Measurements from ENCODE around the gene NFKBIE. TPM values are rescaled to one million over a fixed set of nuclear protein-coding genes. Genes with fewer than 3 reads are reported as not detected.

The NFKBIE gene
- total and polyA plus RNA-seq, 2 of the 13 experiments (the other 11 are each of a cell fraction or from before 2014, with no cell fraction given): 6.7 to 14.5 TPM

DNA sequence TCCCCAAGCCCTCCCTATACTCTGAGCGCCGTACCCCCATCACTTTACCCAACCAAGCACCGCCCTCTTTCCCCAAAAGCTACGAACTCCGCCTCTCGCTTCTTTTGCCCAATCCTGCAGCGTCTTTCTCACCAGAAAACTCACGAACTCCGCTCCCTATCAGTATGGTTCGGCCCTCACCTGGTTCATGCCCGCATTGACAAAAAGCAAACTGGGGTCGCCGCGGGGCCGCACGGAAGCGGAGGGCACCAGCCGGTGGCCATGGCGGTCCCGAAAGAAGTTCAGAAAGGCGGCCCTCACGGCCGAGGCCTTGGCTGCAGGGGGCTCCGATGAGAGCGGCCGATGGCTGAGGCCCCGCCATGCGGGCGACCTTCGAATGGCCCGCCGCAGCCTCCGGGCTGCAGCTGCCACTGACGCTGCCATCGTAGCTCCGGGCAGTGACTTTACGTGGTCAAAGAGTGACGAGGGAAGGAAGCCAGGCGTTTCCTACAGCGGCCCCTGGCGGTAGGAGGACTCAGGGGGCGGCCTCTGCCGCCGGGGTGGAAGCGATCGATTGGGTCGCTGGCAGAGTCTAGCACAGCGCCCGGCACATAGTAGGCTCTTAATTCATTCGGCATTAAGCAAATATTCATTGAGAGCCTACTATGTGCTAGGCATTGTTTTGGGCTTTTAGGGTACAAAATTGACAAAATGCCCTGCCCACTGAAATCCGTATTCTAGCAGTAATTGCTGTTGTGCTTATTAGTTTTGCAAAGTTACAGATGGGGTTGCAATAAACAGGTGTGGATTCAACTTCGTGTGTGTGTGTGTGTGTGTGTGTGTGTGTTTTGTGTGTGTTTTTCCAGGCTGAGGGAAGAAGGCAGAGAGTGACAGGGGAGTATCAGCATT lies 47.8 kb upstream of the NFKBIE start, which contains the start of gene AARS2 (continued):
- TF ChIP-seq ZNF335 (CRISPR knock-in tag; IDR thresholded peaks at IDR 0.05): peak; percentile 91; the same call in 1 of the 2 replicates
- TF ChIP-seq KDM6A (CRISPR knock-in tag; IDR thresholded peaks at IDR 0.05; ENCODE audit: low read depth): no peak
- peak; percentile 87 for TF ChIP-seq ZKSCAN8 (CRISPR knock-in tag; IDR thresholded peaks at IDR 0.05; ENCODE audit: borderline replicate concordance)
- TF ChIP-seq ZNF431 (CRISPR knock-in tag; IDR thresholded peaks at IDR 0.05; ENCODE audit: borderline replicate concordance, low read depth): peak; percentile 58; the same call in 1 of the 2 replicates
- TF ChIP-seq ZNF143 (CRISPR knock-in tag; IDR thresholded peaks at IDR 0.05): peak; percentile 71
- peak; percentile 97 for TF ChIP-seq SMAD3 (CRISPR knock-in tag; IDR thresholded peaks at IDR 0.05)
- TF ChIP-seq ZNF292 (CRISPR knock-in tag; IDR thresholded peaks at IDR 0.05; ENCODE audit: borderline replicate concordance, low read depth): peak; percentile 67; the same call in 1 of the 2 replicates
- peak; percentile 88 for TF ChIP-seq ELF1 (CRISPR knock-in tag; IDR thresholded peaks at IDR 0.05)
- TF ChIP-seq, protein P1, sequence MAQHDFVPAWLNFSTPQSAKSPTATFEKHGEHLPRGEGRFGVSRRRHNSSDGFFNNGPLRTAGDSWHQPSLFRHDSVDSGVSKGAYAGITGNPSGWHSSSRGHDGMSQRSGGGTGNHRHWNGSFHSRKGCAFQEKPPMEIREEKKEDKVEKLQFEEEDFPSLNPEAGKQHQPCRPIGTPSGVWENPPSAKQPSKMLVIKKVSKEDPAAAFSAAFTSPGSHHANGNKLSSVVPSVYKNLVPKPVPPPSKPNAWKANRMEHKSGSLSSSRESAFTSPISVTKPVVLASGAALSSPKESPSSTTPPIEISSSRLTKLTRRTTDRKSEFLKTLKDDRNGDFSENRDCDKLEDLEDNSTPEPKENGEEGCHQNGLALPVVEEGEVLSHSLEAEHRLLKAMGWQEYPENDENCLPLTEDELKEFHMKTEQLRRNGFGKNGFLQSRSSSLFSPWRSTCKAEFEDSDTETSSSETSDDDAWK (CRISPR knock-in tag; IDR thresholded peaks at IDR 0.05): no peak
- TF ChIP-seq PHF5A (CRISPR knock-in tag; IDR thresholded peaks at IDR 0.05; ENCODE audit: low read depth, unreplicated experiment): peak; percentile 95
- TF ChIP-seq MYC (CRISPR knock-in tag; IDR thresholded peaks at IDR 0.05; ENCODE audit: borderline replicate concordance): peak; percentile 89
- TF ChIP-seq, protein P2, sequence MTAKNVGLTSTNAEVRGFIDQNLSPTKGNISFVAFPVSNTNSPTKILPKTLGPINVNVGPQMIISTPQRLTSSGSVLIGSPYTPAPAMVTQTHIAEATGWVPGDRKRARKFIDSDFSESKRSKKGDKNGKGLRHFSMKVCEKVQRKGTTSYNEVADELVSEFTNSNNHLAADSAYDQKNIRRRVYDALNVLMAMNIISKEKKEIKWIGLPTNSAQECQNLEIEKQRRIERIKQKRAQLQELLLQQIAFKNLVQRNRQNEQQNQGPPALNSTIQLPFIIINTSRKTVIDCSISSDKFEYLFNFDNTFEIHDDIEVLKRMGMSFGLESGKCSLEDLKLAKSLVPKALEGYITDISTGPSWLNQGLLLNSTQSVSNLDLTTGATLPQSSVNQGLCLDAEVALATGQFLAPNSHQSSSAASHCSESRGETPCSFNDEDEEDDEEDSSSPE (CRISPR knock-in tag; IDR thresholded peaks at IDR 0.05): peak; percentile 98
- TF ChIP-seq STAT5B (CRISPR knock-in tag; IDR thresholded peaks at IDR 0.05): peak; percentile 88; the same call in 1 of the 2 replicates
- TF ChIP-seq ZNF879 (CRISPR knock-in tag; IDR thresholded peaks at IDR 0.05): no peak
- 0 out of 2 replicates have a peak, but pooled peaks have one; percentile 56 for TF ChIP-seq ZNF7 (CRISPR knock-in tag; IDR thresholded peaks at IDR 0.05)
- TF ChIP-seq ZNF577 (CRISPR knock-in tag; IDR thresholded peaks at IDR 0.05; ENCODE audit: borderline replicate concordance, low read depth): no peak
- TF ChIP-seq GZF1 (CRISPR knock-in tag; IDR thresholded peaks at IDR 0.05): peak; percentile 68; the same call in 1 of the 2 replicates
- TF ChIP-seq MAF1 (CRISPR knock-in tag; IDR thresholded peaks at IDR 0.05; ENCODE audit: borderline replicate concordance): peak; percentile 96
- TF ChIP-seq KLF13 (CRISPR knock-in tag; IDR thresholded peaks at IDR 0.05): peak; percentile 87; the same call in 1 of the 2 replicates
- TF ChIP-seq ZNF160 (CRISPR knock-in tag; IDR thresholded peaks at IDR 0.05): peak; percentile 85; the same call in 1 of the 2 replicates
- TF ChIP-seq RBM39 (IDR thresholded peaks at IDR 0.05; ENCODE audit: low read depth, low read length, poor library complexity, severe bottlenecking): peak; percentile 81
- TF ChIP-seq, protein P3, sequence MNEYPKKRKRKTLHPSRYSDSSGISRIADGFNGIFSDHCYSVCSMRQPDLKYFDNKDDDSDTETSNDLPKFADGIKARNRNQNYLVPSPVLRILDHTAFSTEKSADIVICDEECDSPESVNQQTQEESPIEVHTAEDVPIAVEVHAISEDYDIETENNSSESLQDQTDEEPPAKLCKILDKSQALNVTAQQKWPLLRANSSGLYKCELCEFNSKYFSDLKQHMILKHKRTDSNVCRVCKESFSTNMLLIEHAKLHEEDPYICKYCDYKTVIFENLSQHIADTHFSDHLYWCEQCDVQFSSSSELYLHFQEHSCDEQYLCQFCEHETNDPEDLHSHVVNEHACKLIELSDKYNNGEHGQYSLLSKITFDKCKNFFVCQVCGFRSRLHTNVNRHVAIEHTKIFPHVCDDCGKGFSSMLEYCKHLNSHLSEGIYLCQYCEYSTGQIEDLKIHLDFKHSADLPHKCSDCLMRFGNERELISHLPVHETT (CRISPR knock-in tag; conservative IDR thresholded peaks at IDR 0.05): peak; percentile 89

Data from HepG2 (cell line).